ACC112 (cell line): ENCODE data around the gene CREB3L2.
A peak's percentile ranks its signal among the peaks of the same experiment; 100 is the strongest.
"Not testable (repeated sequence)": the region's sequence is repeated elsewhere in the genome, so short reads cannot be mapped to it uniquely, and the experiment has no call there.

Source experiments
- H2AFZ ChIP-seq: fragments of 200-600 bp; sonication (generic); one replicate; pipeline ENCODE4 v1.6.0; 2017; ENCODE audit warnings: antibody characterized with exemption, low read length; ENCODE audit not compliant: unreplicated experiment
- H3K27ac ChIP-seq: fragments of 200-600 bp; sonication (generic); 2 replicates; pipeline ENCODE4 v1.5.1; 2014; ENCODE audit warnings: low read depth, mild to moderate bottlenecking, antibody characterized with exemption, low read length, moderate library complexity
- H3K27me3 ChIP-seq: fragments of 200-600 bp; sonication (generic); 2 replicates; pipeline ENCODE4 v1.6.1; 2014; ENCODE audit warnings: mild to moderate bottlenecking, antibody characterized with exemption, low read length, moderate library complexity, mixed read lengths; ENCODE audit not compliant: insufficient read depth
- H3K36me3 ChIP-seq: fragments of 200-600 bp; sonication (generic); 2 replicates; pipeline ENCODE4 v1.6.1; 2016; ENCODE audit warnings: mild to moderate bottlenecking, antibody characterized with exemption, low read length, moderate library complexity, mixed read lengths; ENCODE audit not compliant: insufficient read depth
- H3K4me1 ChIP-seq: fragments of 200-600 bp; sonication (generic); one replicate; pipeline ENCODE4 v1.6.1; 2016; ENCODE audit warnings: low read length, mixed read lengths; ENCODE audit not compliant: insufficient read depth, unreplicated experiment, control insufficient read depth
- H3K4me3 ChIP-seq: fragments of 200-600 bp; sonication (generic); 2 replicates; pipeline ENCODE4 v1.5.1; 2014; ENCODE audit warnings: mild to moderate bottlenecking, low read depth, low read length
- H3K79me2 ChIP-seq: fragments of 200-600 bp; sonication (generic); one replicate; pipeline ENCODE4 v1.6.0; 2016; ENCODE audit warnings: low read length; ENCODE audit not compliant: control insufficient read depth, unreplicated experiment, insufficient read depth

Gene CREB3L2, protein sequence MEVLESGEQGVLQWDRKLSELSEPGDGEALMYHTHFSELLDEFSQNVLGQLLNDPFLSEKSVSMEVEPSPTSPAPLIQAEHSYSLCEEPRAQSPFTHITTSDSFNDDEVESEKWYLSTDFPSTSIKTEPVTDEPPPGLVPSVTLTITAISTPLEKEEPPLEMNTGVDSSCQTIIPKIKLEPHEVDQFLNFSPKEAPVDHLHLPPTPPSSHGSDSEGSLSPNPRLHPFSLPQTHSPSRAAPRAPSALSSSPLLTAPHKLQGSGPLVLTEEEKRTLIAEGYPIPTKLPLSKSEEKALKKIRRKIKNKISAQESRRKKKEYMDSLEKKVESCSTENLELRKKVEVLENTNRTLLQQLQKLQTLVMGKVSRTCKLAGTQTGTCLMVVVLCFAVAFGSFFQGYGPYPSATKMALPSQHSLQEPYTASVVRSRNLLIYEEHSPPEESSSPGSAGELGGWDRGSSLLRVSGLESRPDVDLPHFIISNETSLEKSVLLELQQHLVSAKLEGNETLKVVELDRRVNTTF

DNA sequence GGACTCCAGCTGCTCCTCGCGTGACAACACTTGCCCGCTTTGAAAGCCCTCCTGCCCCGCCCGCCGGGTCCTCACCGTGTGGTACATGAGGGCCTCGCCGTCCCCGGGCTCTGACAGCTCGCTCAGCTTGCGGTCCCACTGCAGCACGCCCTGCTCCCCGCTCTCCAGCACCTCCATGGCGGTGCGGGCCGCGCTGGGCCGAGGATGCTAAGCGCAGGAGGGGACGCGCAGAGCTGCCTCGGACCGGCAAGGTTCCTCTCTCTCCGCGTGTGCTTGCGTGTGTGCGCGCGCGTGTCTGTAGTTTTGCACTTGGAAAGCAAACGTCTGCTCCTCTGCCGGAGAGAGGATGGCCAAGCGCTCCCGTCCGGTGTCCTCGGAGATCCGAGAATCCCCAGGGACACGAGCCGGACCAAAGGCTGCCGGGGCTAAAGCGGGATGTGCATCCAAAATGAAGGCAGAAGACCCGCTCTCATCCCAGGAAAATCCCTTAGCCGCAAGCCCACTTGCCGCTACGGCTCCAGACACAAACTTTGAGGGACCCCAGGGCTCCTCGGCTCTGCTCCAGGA lies at the start of gene CREB3L2:
Gene CREB3L2, minus strand, starts transcription at position 558 of the 567 bp plus-strand sequence. Its CDS starts 381 bp downstream, at position 177.
- Histone ChIP-seq H3K4me3 (peak within 1 kb of the TSS; percentile 93), H3K27me3 (no peaks in the 10 kb centered on the region), H3K79me2 (peaks cover 53% of the 10 kb centered on the region), H3K4me1 (peaks cover 21% of the 10 kb centered on the region), H2AFZ (peak within 1 kb of the TSS; percentile 24), H3K27ac (peak within 1 kb of the TSS; percentile 97), H3K36me3 (no peaks in the 10 kb centered on the region)

DNA sequence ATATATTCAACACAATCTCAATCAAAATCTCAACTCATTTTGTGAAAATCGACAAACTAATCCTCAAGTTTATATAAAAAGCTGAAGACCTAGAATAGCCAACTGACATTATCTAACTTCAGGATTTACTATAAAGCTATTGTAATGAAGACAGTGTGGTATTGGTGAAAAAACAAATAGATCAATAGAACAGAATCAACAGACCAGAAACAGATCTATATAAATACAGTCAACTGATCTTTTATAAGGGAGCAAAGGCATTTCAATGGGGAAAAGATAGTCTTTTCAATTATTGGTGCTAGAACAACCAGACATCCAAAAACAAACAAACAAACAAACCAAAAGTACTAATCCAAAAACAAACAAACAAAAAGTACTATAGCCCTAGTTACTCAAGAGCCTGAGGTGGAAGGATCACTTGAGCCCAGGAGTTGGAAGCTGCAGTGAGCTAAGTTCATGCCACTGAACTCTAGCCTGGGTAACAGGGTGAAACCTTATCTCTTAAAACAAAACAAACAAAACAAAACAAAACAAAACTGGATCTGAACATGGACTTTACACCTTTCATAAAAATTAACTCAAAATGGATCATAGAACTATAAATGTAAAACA lies 47.7 kb upstream of the CREB3L2 start:
- H3K27me3 ChIP-seq = peaks cover 16% of the 10 kb centered on the region
- no peaks in the 10 kb centered on the region for H3K36me3 ChIP-seq
- no peak overlapping the region for H3K27ac ChIP-seq
- H3K4me1 ChIP-seq = no peaks in the 10 kb centered on the region
- H3K79me2 ChIP-seq = no peaks in the 10 kb centered on the region
- no peak overlapping the region for H2AFZ ChIP-seq
- no peak overlapping the region for H3K4me3 ChIP-seq

DNA sequence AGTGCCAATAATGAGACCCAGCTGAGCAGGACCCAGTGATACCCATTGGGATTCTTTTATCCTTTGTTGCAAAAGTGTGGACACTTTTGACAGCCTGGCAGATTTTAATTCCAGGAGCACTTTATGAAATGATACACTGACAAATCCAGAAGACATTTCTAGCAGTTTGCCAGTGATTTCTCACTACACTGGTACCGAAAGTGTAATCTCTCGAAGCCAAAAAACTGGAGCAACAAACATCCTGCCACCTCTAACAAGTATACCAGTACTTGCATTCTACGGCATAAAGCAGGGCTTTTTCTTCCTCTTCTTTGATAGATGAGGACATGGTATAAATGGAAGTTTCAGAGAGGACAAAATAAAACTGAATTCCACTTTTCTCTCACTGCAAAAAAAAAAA lies 46.0 kb upstream of the CREB3L2 start:
- Histone ChIP-seq H3K4me1 (no peaks in the 10 kb centered on the region), H3K27ac (no peak overlapping the region), H3K79me2 (no peaks in the 10 kb centered on the region), H3K36me3 (no peaks in the 10 kb centered on the region), H3K4me3 (no peak overlapping the region), H3K27me3 (peaks cover 17% of the 10 kb centered on the region), H2AFZ (no peak overlapping the region)

DNA sequence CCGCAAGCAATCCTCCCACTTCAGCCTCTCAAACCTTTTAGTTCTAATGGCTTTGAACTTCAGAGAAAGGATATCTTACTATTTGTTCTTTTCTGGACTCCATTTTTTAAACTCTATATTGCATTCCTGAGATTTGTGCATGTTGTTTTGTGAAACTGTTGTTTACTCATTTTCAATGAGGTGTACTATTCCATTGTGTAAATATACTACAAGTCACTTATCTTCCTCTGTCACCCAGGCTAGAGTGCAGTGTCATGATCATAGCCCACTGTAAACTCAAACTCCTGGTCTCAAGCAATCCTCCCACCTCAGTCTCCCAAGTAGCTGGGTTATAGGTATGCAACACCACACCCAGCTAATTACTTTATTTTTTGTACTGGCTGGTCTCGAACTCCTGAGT lies 43.0 kb upstream of the CREB3L2 start:
- no peaks in the 10 kb centered on the region for H3K36me3 ChIP-seq
- no peak overlapping the region for H3K4me3 ChIP-seq
- no peaks in the 10 kb centered on the region for H3K79me2 ChIP-seq
- H3K27me3 ChIP-seq = peaks cover 17% of the 10 kb centered on the region
- H2AFZ ChIP-seq = no peak overlapping the region
- H3K4me1 ChIP-seq = no peaks in the 10 kb centered on the region
- H3K27ac ChIP-seq = no peak overlapping the region

DNA sequence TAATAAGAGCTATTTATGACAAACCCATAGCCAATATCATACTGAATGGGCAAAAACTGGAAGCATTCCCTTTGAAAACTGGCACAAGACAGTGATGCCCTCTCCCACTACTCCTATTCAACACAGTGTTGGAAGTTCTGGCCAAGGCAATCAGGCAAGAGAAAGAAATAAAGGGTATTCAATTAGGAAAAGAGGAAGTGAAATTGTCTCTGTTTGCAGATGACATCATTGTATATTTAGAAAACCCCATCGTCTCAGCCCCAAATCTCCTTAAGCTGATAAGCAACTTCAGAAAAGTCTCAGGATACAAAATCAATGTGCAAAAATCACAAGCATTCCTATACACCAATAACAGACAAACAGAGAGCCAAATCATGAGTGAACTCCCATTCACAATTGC lies 38.2 kb upstream of the CREB3L2 start:
- H3K4me1 ChIP-seq, H2AFZ ChIP-seq, H3K27me3 ChIP-seq, H3K79me2 ChIP-seq, H3K4me3 ChIP-seq, H3K27ac ChIP-seq, H3K36me3 ChIP-seq: not testable (repeated sequence)

DNA sequence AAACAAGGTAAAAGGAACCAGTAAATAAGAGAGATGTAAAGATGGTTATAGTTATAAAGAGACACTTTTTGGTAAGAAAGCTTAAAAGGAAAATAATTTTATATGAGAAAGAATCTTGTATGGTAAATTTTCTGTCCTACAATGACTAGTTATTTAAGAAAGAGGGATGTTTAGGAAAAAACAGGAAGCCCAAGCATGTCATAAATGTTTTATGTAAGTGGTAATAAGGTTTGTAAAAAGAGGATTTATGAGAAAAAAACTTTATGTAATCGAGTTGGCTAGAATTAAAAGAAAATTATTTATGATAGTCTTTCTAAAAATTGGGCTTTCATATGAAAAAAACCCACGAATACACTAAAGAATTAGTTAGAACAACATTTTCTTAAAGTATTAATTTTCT lies 34.2 kb upstream of the CREB3L2 start:
- Histone ChIP-seq H3K79me2 (no peaks in the 10 kb centered on the region), H3K27me3 (no peaks in the 10 kb centered on the region), H2AFZ (no peak overlapping the region), H3K4me3 (no peak overlapping the region), H3K4me1 (no peaks in the 10 kb centered on the region), H3K36me3 (no peaks in the 10 kb centered on the region), H3K27ac (no peak overlapping the region)

DNA sequence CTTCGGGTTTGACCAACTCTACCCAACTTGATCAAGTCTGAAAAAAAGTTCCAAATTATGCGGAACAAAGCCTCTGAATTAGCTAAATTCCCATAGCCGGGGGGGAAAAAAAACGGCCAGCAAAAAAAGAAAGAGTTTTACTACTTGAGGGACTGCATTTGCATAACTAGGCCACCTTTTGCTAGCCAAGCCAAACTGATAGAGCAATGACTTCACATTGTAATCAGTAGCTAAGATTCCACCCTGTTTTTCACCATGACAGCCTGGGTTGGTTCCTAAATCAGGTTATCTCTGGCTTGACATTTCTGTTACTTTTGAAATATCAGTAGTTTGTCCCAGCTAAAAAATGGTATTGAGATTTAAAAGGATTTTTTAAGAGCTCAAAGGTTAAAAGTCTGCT lies 31.4 kb upstream of the CREB3L2 start:
- H3K27me3 ChIP-seq = no peaks in the 10 kb centered on the region; the same call in 1 of the 2 replicates
- no peaks in the 10 kb centered on the region for H3K36me3 ChIP-seq
- H3K4me1 ChIP-seq = no peaks in the 10 kb centered on the region
- no peak overlapping the region for H2AFZ ChIP-seq
- H3K4me3 ChIP-seq = no peak overlapping the region
- H3K79me2 ChIP-seq = no peaks in the 10 kb centered on the region
- H3K27ac ChIP-seq = no peak overlapping the region

DNA sequence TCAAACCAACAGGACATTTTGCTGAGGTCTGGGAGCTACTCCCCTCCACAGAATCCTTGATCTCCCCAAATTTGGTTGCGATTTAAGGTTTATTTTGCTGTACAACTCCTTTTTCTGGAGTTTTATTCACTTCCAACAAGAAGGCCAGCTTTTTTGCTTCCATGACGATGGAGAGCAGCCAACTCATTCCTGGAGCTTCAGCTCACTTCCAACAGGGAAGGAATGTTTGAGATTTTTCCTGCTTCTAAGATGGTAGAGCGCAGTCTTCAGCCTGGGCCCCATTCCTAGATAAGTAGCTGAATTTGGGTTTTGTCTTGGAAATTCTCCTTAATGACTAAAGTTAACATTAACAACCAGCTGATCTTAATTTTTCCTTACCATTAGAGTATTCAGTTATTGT lies 30.9 kb upstream of the CREB3L2 start:
- Histone ChIP-seq H3K27me3 (no peaks in the 10 kb centered on the region; the same call in 1 of the 2 replicates), H3K4me1 (no peaks in the 10 kb centered on the region), H3K36me3 (no peaks in the 10 kb centered on the region), H3K4me3 (no peak overlapping the region), H3K27ac (no peak overlapping the region), H3K79me2 (no peaks in the 10 kb centered on the region), H2AFZ (no peak overlapping the region)

DNA sequence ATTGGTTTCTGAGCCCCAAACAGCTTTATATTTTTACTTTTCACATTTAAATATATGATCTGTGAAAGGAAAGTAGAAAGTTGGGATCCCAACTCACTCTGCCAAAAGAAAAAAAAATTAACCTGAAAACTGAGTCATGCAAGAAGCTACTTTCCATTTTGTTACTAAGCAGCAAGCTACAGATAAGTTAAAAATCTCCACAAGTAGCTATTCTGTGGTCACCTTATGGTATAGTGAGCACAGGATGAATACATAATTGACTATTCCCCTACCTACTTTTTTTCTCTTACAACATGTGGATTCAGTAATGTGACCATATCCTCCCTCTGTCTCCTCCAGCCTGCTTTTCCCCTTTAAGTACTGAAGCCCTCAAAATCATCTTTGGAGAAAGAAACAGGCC lies 30.3 kb upstream of the CREB3L2 start:
- no peak overlapping the region for H2AFZ ChIP-seq
- no peak overlapping the region for H3K4me3 ChIP-seq
- H3K4me1 ChIP-seq = no peaks in the 10 kb centered on the region
- no peaks in the 10 kb centered on the region for H3K79me2 ChIP-seq
- no peaks in the 10 kb centered on the region for H3K36me3 ChIP-seq
- H3K27ac ChIP-seq = no peak overlapping the region
- H3K27me3 ChIP-seq = no peaks in the 10 kb centered on the region; the same call in 1 of the 2 replicates

DNA sequence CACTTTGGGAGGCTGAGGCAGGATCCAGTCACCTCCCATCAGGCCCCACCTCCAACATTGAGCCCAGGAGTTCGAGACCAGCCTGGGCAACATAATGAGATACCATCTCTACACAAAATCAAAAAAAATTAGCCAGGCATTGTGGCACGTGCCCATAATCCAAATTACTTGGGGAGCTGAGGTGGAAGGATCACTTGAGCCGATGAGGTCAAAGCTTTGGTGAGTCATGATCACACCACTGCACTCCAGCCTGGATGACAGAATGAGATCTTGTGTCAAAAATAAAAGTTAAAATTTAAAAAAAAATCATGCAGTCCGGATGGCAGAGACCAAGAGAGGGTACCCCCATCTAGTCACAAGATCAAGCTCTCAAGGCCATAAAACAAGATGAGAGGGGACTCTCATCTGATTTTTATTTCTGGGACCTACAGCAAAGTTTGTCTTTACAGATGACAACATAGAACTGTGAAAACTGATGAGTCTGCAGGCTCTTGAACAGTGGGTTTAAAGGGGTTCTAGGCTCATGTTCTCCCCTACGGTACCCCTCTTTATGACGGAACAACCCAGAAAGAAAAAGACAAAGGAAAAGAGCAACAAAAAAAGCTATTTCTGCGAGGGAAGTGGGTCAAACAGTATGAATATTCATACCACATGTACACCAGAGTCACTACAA lies 28.9 kb upstream of the CREB3L2 start:
- H3K4me1 ChIP-seq = no peaks in the 10 kb centered on the region
- no peaks in the 10 kb centered on the region for H3K36me3 ChIP-seq
- no peak overlapping the region for H3K27ac ChIP-seq
- H3K79me2 ChIP-seq = no peaks in the 10 kb centered on the region
- H3K27me3 ChIP-seq = no peaks in the 10 kb centered on the region; the same call in 1 of the 2 replicates
- no peak overlapping the region for H3K4me3 ChIP-seq
- H2AFZ ChIP-seq = no peak overlapping the region
